ENCODE measurements around the gene EFCC1.

GRCh38 chr3:128993461-128994172 is 7.5 kb upstream of the EFCC1 start, which contains the start of gene CFAP92:
- TF ChIP-seq, protein P1, sequence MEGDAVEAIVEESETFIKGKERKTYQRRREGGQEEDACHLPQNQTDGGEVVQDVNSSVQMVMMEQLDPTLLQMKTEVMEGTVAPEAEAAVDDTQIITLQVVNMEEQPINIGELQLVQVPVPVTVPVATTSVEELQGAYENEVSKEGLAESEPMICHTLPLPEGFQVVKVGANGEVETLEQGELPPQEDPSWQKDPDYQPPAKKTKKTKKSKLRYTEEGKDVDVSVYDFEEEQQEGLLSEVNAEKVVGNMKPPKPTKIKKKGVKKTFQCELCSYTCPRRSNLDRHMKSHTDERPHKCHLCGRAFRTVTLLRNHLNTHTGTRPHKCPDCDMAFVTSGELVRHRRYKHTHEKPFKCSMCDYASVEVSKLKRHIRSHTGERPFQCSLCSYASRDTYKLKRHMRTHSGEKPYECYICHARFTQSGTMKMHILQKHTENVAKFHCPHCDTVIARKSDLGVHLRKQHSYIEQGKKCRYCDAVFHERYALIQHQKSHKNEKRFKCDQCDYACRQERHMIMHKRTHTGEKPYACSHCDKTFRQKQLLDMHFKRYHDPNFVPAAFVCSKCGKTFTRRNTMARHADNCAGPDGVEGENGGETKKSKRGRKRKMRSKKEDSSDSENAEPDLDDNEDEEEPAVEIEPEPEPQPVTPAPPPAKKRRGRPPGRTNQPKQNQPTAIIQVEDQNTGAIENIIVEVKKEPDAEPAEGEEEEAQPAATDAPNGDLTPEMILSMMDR (conservative IDR thresholded peaks at IDR 0.05; ENCODE audit: low read length): no peak
- TF ChIP-seq EZH2phosphoT487 (IDR thresholded peaks at IDR 0.05; ENCODE audit: borderline replicate concordance, low read depth, low read length): no peak

All from OCI-LY7 (cell line).